IMR-90 (cell line): ENCODE results near the gene ARID4A. TPM values are rescaled to one million over a fixed set of nuclear protein-coding genes. Genes with fewer than 3 reads are reported as not detected.

Experiments
- ATAC-seq: fragments of 200-7000 bp; cut with Tn5 transposase; 2 replicates; pipeline ENCODE4 v1.9.1; 2020; ENCODE audit warnings: low read depth, mild to moderate bottlenecking, moderate library complexity
- BruUV-seq: library from RNA; stranded (reverse); fragments of 400-500 nt; replicated peaks from 2 replicates; lab custom pipeline; 2021; lab: Mats Ljungman, UMichigan
- CTCF ChIA-PET: fragments of 300-600 bp; formaldehyde crosslinking; extraction: SDS; loops from one replicate; lab custom pipeline; 2021; ENCODE audit warnings: antibody characterized with exemption; lab: Yijun Ruan, JAX
- POLR2A ChIA-PET: fragments of 300-600 bp; sonication (Branson Sonifier 250); formaldehyde crosslinking; loops from one replicate; lab custom pipeline; 2022; ENCODE audit warnings: antibody characterized with exemption; ENCODE audit not compliant: unreplicated experiment; lab: Charles Lee
- DNase-seq: peaks from one replicate; pipeline ENCODE4 v3.0.0; 2013
- H2AFZ ChIP-seq: replicated peaks from 2 replicates; pipeline ENCODE3; 2013; ENCODE audit warnings: low read length, mild to moderate bottlenecking; ENCODE audit not compliant: poor library complexity
- H2AK5ac ChIP-seq: 2 replicates; pipeline ENCODE4 v1.6.1; 2013; ENCODE audit warnings: low read depth, low read length, inconsistent platforms
- H2AK9ac ChIP-seq: replicated peaks from 2 replicates; pipeline ENCODE3; 2013; ENCODE audit warnings: mild to moderate bottlenecking, low read depth, low read length, moderate library complexity; ENCODE audit not compliant: poor library complexity
- H2BK120ac ChIP-seq: 2 replicates; pipeline ENCODE4 v1.6.1; 2013; ENCODE audit warnings: low read depth, low read length, inconsistent platforms
- H2BK15ac ChIP-seq: 3 replicates; pipeline ENCODE4 v1.6.1; 2013; ENCODE audit warnings: low read depth, low read length, inconsistent platforms
- H2BK20ac ChIP-seq: 2 replicates; pipeline ENCODE4 v1.6.1; 2013; ENCODE audit warnings: low read depth, mild to moderate bottlenecking, inconsistent platforms, low read length, moderate library complexity
- H2BK5ac ChIP-seq: 2 replicates; pipeline ENCODE4 v1.6.1; 2013; ENCODE audit warnings: mild to moderate bottlenecking, low read depth, low read length, inconsistent platforms; ENCODE audit not compliant: poor library complexity, severe bottlenecking
- H3K14ac ChIP-seq: replicated peaks from 2 replicates; pipeline ENCODE4 v1.6.1; 2013; ENCODE audit warnings: low read depth, low read length, inconsistent platforms
- H3K18ac ChIP-seq: 2 replicates; pipeline ENCODE4 v1.6.1; 2013; ENCODE audit warnings: low read depth, low read length, control low read depth
- H3K23ac ChIP-seq: 2 replicates; pipeline ENCODE4 v1.6.1; 2013; ENCODE audit warnings: low read depth, low read length, inconsistent platforms
- H3K27ac ChIP-seq: 2 replicates; pipeline ENCODE4 v1.5.1; 2013; ENCODE audit warnings: mild to moderate bottlenecking, control low read depth, low read length; ENCODE audit not compliant: insufficient read depth
- H3K27me3 ChIP-seq: 2 replicates; pipeline ENCODE4 v1.6.1; 2013; ENCODE audit warnings: low read length; ENCODE audit not compliant: control insufficient read depth, insufficient read depth
- H3K36me3 ChIP-seq: 2 replicates; pipeline ENCODE4 v1.6.1; 2013; ENCODE audit warnings: low read length, mixed read lengths; ENCODE audit not compliant: control insufficient read depth, insufficient read depth
- H3K4ac ChIP-seq: 2 replicates; pipeline ENCODE4 v1.6.1; 2013; ENCODE audit warnings: low read depth, low read length, inconsistent platforms
- H3K4me1 ChIP-seq: 2 replicates; pipeline ENCODE4 v1.6.1; 2013; ENCODE audit warnings: low read length, mixed read lengths; ENCODE audit not compliant: control insufficient read depth, insufficient read depth
- H3K4me2 ChIP-seq: 2 replicates; pipeline ENCODE4 v1.6.1; 2013; ENCODE audit warnings: low read depth, mild to moderate bottlenecking, control low read depth, low read length, moderate library complexity
- H3K4me3 ChIP-seq: 2 replicates; pipeline ENCODE4 v1.5.1; 2013; ENCODE audit warnings: low read depth, mild to moderate bottlenecking, control low read depth, low read length, moderate library complexity; ENCODE audit not compliant: insufficient read depth
- H3K56ac ChIP-seq: 2 replicates; pipeline ENCODE4 v1.6.1; 2013; ENCODE audit warnings: low read length, inconsistent platforms; ENCODE audit not compliant: insufficient read depth; ENCODE audit errors: extremely low read depth
- H3K79me1 ChIP-seq, 2 experiments: 2 replicates each; pipeline ENCODE4 v1.6.1; 2013; ENCODE audit warnings: low read length in 2 of 2, inconsistent platforms in 1 of 2, low read depth in 1 of 2
- H3K9ac ChIP-seq: 2 replicates; pipeline ENCODE4 v1.6.1; 2013; ENCODE audit warnings: low read depth, low read length, control low read depth
- H3K9me1 ChIP-seq: 2 replicates; pipeline ENCODE4 v1.6.1; 2013; ENCODE audit warnings: low read length, inconsistent platforms; ENCODE audit not compliant: insufficient read depth
- H3K9me3 ChIP-seq: 2 replicates; pipeline ENCODE4 v1.6.1; 2013; ENCODE audit warnings: low read length; ENCODE audit not compliant: control insufficient read depth, insufficient read depth
- H4K20me1 ChIP-seq: 2 replicates; pipeline ENCODE4 v1.6.1; 2013; ENCODE audit warnings: low read length, inconsistent platforms; ENCODE audit not compliant: insufficient read depth
- H4K5ac ChIP-seq: 2 replicates; pipeline ENCODE4 v1.6.1; 2013; ENCODE audit warnings: mild to moderate bottlenecking, low read depth, low read length, control low read depth
- H4K8ac ChIP-seq, 2 experiments: 2 replicates each; pipeline ENCODE4 v1.6.1; 2013; ENCODE audit warnings: low read depth in 2 of 2, low read length in 2 of 2, control low read depth in 1 of 2, inconsistent platforms in 1 of 2
- H4K91ac ChIP-seq: 2 replicates; pipeline ENCODE4 v1.6.1; 2013; ENCODE audit warnings: low read depth, low read length, inconsistent platforms; ENCODE audit not compliant: insufficient read depth
- BHLHE40 ChIP-seq: fragments of 150-350 bp; IDR thresholded peaks from 2 replicates; pipeline ENCODE4 v1.6.1; 2016; ENCODE audit warnings: mild to moderate bottlenecking, low read depth, low read length
- CEBPB ChIP-seq: IDR thresholded peaks from 2 replicates; pipeline ENCODE4 v1.6.1; 2012; ENCODE audit warnings: low read depth, low read length, improper control_type of control experiment
- CHD1 ChIP-seq: IDR thresholded peaks from 2 replicates; pipeline ENCODE4 v1.6.1; 2012; ENCODE audit warnings: low read depth, low read length, improper control_type of control experiment
- FOS ChIP-seq: fragments of 150-350 bp; IDR thresholded peaks from 2 replicates; pipeline ENCODE4 v1.6.1; 2016; ENCODE audit warnings: low read depth, low read length
- MAFK ChIP-seq: IDR thresholded peaks from 2 replicates; pipeline ENCODE4 v1.6.1; 2012; ENCODE audit warnings: low read depth, low read length, improper control_type of control experiment
- MAZ ChIP-seq: IDR thresholded peaks from 2 replicates; pipeline ENCODE4 v1.6.1; 2012; ENCODE audit warnings: low read depth, mild to moderate bottlenecking, low read length, improper control_type of control experiment, moderate library complexity, borderline replicate concordance
- MXI1 ChIP-seq: IDR thresholded peaks from 2 replicates; pipeline ENCODE4 v1.6.1; 2012; ENCODE audit warnings: low read depth, mild to moderate bottlenecking, low read length, moderate library complexity, borderline replicate concordance
- NFE2L2 ChIP-seq: fragments of 150-350 bp; IDR thresholded peaks from 2 replicates; pipeline ENCODE4 v1.6.1; 2016; ENCODE audit warnings: low read depth, mild to moderate bottlenecking, low read length
- POLR2A ChIP-seq: IDR thresholded peaks from 2 replicates; pipeline ENCODE4 v1.6.1; 2012; ENCODE audit warnings: mild to moderate bottlenecking, low read depth, low read length
- RAD21 ChIP-seq: IDR thresholded peaks from 2 replicates; pipeline ENCODE4 v1.6.1; 2012; ENCODE audit warnings: low read length, improper control_type of control experiment
- RCOR1 ChIP-seq: IDR thresholded peaks from 2 replicates; pipeline ENCODE4 v1.6.1; 2012; ENCODE audit warnings: mild to moderate bottlenecking, low read length, improper control_type of control experiment; ENCODE audit not compliant: insufficient replicate concordance
- RFX5 ChIP-seq: IDR thresholded peaks from 2 replicates; pipeline ENCODE4 v1.8.0; 2012; ENCODE audit warnings: low read depth, mild to moderate bottlenecking, low read length, moderate library complexity
- SMC3 ChIP-seq: fragments of 150-350 bp; IDR thresholded peaks from 2 replicates; pipeline ENCODE4 v1.6.1; 2016; ENCODE audit warnings: low read depth, mild to moderate bottlenecking, antibody characterized with exemption, low read length, moderate library complexity
- dilution Hi-C: fragments of 300-500 bp; cut with HindIII; formaldehyde crosslinking; loops from one replicate; pipeline ENCODE4 v1.14.3; 2018; ENCODE audit warnings: low sequenced_read_pairs; ENCODE audit not compliant: unreplicated experiment
- in situ Hi-C: fragments of 300-500 bp; cut with MboI; formaldehyde crosslinking; loops from 3 replicates; pipeline ENCODE4 v1.14.3; 2019; ENCODE audit warnings: low sequenced_read_pairs, inconsistent platforms, mixed read lengths
- intact Hi-C: fragments of 100-400 bp; cut with micrococcal nuclease; formaldehyde crosslinking; loops from 2 replicates; pipeline ENCODE4 v1.10.0; 2022
- polyA plus RNA-seq, 3 experiments: library from polyadenylated mRNA; depleted of rRNA; stranded (reverse); fragments of >200 nt; gene quantifications; 2 replicates each; pipeline ENCODE4 v1.2.3, GENCODE V29; 2012; ENCODE audit warnings: low replicate concordance in 1 of 3
- total RNA-seq: library from RNA; depleted of rRNA; stranded (reverse); fragments of >200 nt; gene quantifications from 2 replicates; pipeline ENCODE4 v1.2.3, GENCODE V29; 2012
- TF ChIP-seq, protein P1 (sequence below): fragments of 150-350 bp; IDR thresholded peaks from 2 replicates; pipeline ENCODE4 v1.6.1; 2017; ENCODE audit warnings: mild to moderate bottlenecking, antibody characterized with exemption, low read length, low read depth
- TF ChIP-seq, protein P2 (sequence below): conservative IDR thresholded peaks from 2 replicates; pipeline ENCODE4 v1.5.1; 2012; ENCODE audit warnings: mild to moderate bottlenecking, low read depth, low read length, improper control_type of control experiment
- TF ChIP-seq, protein P3 (sequence below): fragments of 150-350 bp; IDR thresholded peaks from 2 replicates; pipeline ENCODE4 v1.6.1; 2016; ENCODE audit warnings: low read depth, mild to moderate bottlenecking, low read length, moderate library complexity, borderline replicate concordance

Gene ARID4A
- total and polyA plus RNA-seq, 2 of the 4 experiments (the other 2 are of a cell fraction), result 3.3 to 3.8 TPM

- TF ChIP-seq CEBPB, result no peak
- no peak for TF ChIP-seq MAZ
- TF ChIP-seq, protein P1, sequence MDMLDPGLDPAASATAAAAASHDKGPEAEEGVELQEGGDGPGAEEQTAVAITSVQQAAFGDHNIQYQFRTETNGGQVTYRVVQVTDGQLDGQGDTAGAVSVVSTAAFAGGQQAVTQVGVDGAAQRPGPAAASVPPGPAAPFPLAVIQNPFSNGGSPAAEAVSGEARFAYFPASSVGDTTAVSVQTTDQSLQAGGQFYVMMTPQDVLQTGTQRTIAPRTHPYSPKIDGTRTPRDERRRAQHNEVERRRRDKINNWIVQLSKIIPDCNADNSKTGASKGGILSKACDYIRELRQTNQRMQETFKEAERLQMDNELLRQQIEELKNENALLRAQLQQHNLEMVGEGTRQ, result no peak
- TF ChIP-seq BHLHE40, result no peak
- TF ChIP-seq POLR2A, result no peak
- TF ChIP-seq RFX5, result no peak
- TF ChIP-seq, protein P2, sequence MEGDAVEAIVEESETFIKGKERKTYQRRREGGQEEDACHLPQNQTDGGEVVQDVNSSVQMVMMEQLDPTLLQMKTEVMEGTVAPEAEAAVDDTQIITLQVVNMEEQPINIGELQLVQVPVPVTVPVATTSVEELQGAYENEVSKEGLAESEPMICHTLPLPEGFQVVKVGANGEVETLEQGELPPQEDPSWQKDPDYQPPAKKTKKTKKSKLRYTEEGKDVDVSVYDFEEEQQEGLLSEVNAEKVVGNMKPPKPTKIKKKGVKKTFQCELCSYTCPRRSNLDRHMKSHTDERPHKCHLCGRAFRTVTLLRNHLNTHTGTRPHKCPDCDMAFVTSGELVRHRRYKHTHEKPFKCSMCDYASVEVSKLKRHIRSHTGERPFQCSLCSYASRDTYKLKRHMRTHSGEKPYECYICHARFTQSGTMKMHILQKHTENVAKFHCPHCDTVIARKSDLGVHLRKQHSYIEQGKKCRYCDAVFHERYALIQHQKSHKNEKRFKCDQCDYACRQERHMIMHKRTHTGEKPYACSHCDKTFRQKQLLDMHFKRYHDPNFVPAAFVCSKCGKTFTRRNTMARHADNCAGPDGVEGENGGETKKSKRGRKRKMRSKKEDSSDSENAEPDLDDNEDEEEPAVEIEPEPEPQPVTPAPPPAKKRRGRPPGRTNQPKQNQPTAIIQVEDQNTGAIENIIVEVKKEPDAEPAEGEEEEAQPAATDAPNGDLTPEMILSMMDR, result no peak
- TF ChIP-seq MXI1, result no peak
- TF ChIP-seq MAFK, result no peak
- TF ChIP-seq RCOR1, result no peak
- TF ChIP-seq FOS, result no peak
- TF ChIP-seq RAD21, result no peak
- no peak for TF ChIP-seq SMC3
- TF ChIP-seq, protein P3, sequence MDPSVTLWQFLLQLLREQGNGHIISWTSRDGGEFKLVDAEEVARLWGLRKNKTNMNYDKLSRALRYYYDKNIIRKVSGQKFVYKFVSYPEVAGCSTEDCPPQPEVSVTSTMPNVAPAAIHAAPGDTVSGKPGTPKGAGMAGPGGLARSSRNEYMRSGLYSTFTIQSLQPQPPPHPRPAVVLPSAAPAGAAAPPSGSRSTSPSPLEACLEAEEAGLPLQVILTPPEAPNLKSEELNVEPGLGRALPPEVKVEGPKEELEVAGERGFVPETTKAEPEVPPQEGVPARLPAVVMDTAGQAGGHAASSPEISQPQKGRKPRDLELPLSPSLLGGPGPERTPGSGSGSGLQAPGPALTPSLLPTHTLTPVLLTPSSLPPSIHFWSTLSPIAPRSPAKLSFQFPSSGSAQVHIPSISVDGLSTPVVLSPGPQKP, result no peak
- TF ChIP-seq NFE2L2, result no peak
- no peak for TF ChIP-seq CHD1
- intact Hi-C loops, result no loop called here
- dilution Hi-C loops, result no loop called here
Observed at GRCh38 chr14:58376791-58377190, 78.4 kb downstream of the ARID4A start.

More at GRCh38 chr14:58376791-58377190, 78.4 kb downstream of the ARID4A start:
- no peak overlapping the region for H2AK9ac ChIP-seq
- no peaks in the 10 kb centered on the region for H3K9me1 ChIP-seq
- H3K4me3 ChIP-seq, result no peak overlapping the region
- no peak overlapping the region for H3K4me2 ChIP-seq
- no peak overlapping the region for H4K5ac ChIP-seq
- no peaks in the 10 kb centered on the region; a peak in 1 of 4 replicates for H3K79me1 ChIP-seq
- no peak overlapping the region for H4K8ac ChIP-seq
- no peaks in the 10 kb centered on the region for H3K9me3 ChIP-seq
- peaks cover 11% of the 10 kb centered on the region for H3K36me3 ChIP-seq
- no peak overlapping the region for H2BK120ac ChIP-seq
- no peak overlapping the region for H4K91ac ChIP-seq
- H3K14ac ChIP-seq, result no peak overlapping the region
- H3K27ac ChIP-seq, result no peak overlapping the region
- H3K4ac ChIP-seq, result no peak overlapping the region
- in situ Hi-C loops, result loop anchor here (25.0 kb wide), 1 partner anchor 264 kb away; no protein-coding TSS in a partner anchor
- H4K20me1 ChIP-seq, result no peaks in the 10 kb centered on the region
- no peak overlapping the region for H3K23ac ChIP-seq
- H3K56ac ChIP-seq, result no peak overlapping the region
- H2AK5ac ChIP-seq, result no peak overlapping the region
- DNase-seq (no peak), ATAC-seq (no peak)
- H2BK15ac ChIP-seq, result no peak overlapping the region
- BruUV-seq, result no TSS peak
- H2AFZ ChIP-seq, result no peak overlapping the region
- no peaks in the 10 kb centered on the region for H3K4me1 ChIP-seq
- ChIA-PET POLR2A (no interaction called here), CTCF (interaction anchor here (0.6 kb wide), 1 partner anchor 17 kb away, joined by 3 read pairs; no protein-coding TSS in a partner anchor)
- no peaks in the 10 kb centered on the region for H3K27me3 ChIP-seq
- no peak overlapping the region for H3K18ac ChIP-seq
- no peak overlapping the region for H2BK20ac ChIP-seq
- H3K9ac ChIP-seq, result no peak overlapping the region
- no peak overlapping the region for H2BK5ac ChIP-seq
